Testis (tissue), 2 donors: ENCODE measurements around the gene SAXO2.
"Not testable (repeated sequence)": the region's sequence is repeated elsewhere in the genome, so short reads cannot be mapped to it uniquely, and the experiment has no call there.

Experiments used
- POLR2A ChIP-seq: fragments of 450-650 bp; IDR thresholded peaks from one replicate; pipeline ENCODE4 v1.6.1; 2017; ENCODE audit warnings: antibody characterized with exemption, mild to moderate bottlenecking, moderate library complexity
- TF ChIP-seq, protein P1 (sequence below), 3 experiments: fragments of 450-650 bp in 2 of 3; fragments of 200-600 bp in 1 of 3; sonication (generic) in 1 of 3; IDR thresholded peaks; one replicate each; pipeline ENCODE4 v1.5.1; 2016 to 2019; ENCODE audit warnings: antibody characterized with exemption in 3 of 3, mild to moderate bottlenecking in 2 of 3, moderate library complexity in 1 of 3

- not testable (repeated sequence) for TF ChIP-seq POLR2A
- TF ChIP-seq, protein P1, sequence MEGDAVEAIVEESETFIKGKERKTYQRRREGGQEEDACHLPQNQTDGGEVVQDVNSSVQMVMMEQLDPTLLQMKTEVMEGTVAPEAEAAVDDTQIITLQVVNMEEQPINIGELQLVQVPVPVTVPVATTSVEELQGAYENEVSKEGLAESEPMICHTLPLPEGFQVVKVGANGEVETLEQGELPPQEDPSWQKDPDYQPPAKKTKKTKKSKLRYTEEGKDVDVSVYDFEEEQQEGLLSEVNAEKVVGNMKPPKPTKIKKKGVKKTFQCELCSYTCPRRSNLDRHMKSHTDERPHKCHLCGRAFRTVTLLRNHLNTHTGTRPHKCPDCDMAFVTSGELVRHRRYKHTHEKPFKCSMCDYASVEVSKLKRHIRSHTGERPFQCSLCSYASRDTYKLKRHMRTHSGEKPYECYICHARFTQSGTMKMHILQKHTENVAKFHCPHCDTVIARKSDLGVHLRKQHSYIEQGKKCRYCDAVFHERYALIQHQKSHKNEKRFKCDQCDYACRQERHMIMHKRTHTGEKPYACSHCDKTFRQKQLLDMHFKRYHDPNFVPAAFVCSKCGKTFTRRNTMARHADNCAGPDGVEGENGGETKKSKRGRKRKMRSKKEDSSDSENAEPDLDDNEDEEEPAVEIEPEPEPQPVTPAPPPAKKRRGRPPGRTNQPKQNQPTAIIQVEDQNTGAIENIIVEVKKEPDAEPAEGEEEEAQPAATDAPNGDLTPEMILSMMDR (IDR thresholded peaks at IDR 0.05) = not testable (repeated sequence)
Observed at GRCh38 chr15:82326896-82327295, 64.3 kb downstream of the SAXO2 start.
